ENCODE measurements around the gene COQ10B. TPM values are rescaled to one million over a fixed set of nuclear protein-coding genes. Genes with fewer than 3 reads are reported as not detected.

COQ10B gene
- total and polyA plus RNA-seq, 4 donors = 12.0 to 22.1 (median 16.5) TPM

DNA sequence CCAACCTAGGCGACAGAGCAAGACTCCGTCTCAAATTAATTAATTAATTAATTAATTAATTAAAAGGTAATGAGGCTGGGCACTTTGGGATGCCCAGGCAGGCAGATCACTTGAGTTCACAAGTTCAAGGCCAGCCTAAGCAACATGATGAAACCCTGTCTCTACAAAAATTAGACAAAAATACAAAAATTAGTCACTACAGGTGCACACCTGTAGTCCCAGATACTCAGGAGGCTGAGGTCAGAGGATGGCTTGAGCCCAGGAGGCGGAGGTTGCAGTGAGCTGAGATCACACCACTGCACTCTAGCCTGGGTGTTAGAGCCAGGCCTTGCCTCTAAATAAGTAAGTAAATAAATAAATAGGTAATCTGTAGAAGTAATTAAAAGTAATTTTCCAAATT is 25.4 kb upstream of the COQ10B start (continued):
- no peak for TF ChIP-seq REST (IDR thresholded peaks at IDR 0.05)
- no peak for TF ChIP-seq ZBTB33 (IDR thresholded peaks at IDR 0.05)
- no peak for TF ChIP-seq SP1 (IDR thresholded peaks at IDR 0.05)

GRCh38 chr2:197431858-197432257 is 21.5 kb upstream of the COQ10B start:
- WGBS = 70% methylated on average over 6 of the region's 6 CpGs
- H3K4me1 ChIP-seq (ENCODE audit: control insufficient read depth in 4 of 4, insufficient read depth in 4 of 4, low read length in 3 of 4) = peaks cover 20 to 58% (median 39%) of the 10 kb centered on the region in 4 donors

More at GRCh38 chr2:197431858-197432257, 21.5 kb upstream of the COQ10B start:
- Histone ChIP-seq H3K27ac (ENCODE audit: low read depth in 1 of 2, low read length in 2 of 2) (no peak overlapping the region), H3K9ac (ENCODE audit: low read depth in 1 of 2, low read length in 2 of 2) (no peak overlapping the region), H3K4me3 (ENCODE audit: low read depth in 1 of 3, low read length in 3 of 3) (no peak overlapping the region), H3K9me3 (ENCODE audit: control insufficient read depth in 4 of 4, low read length in 3 of 4) (no peaks in the 10 kb centered on the region), H3K36me3 (ENCODE audit: control insufficient read depth in 4 of 4, insufficient read depth in 3 of 4, low read depth in 1 of 4, low read length in 3 of 4) (no peaks in the 10 kb centered on the region), H3K27me3 (ENCODE audit: control insufficient read depth in 4 of 4, insufficient read depth in 4 of 4, low read length in 3 of 4) (no peaks in the 10 kb centered on the region)
- no peak for DNase-seq (ENCODE audit: low spot score)
- TF ChIP-seq JUND (IDR thresholded peaks at IDR 0.05) (no peak), FOXA2 (IDR thresholded peaks at IDR 0.05) (no peak), CTCF (IDR thresholded peaks at IDR 0.05; ENCODE audit: low read depth, low read length, missing input control) (no peak), REST (IDR thresholded peaks at IDR 0.05) (no peak), EGR1 (IDR thresholded peaks at IDR 0.05; ENCODE audit: low read depth in 2 of 2) (no peak), RXRA (IDR thresholded peaks at IDR 0.05) (no peak), HNF4G (IDR thresholded peaks at IDR 0.05) (no peak), FOXA1 (IDR thresholded peaks at IDR 0.05) (no peak), GABPA (IDR thresholded peaks at IDR 0.05 in 1 of 2, conservative IDR thresholded peaks at IDR 0.05 in 1 of 2) (no peak), TAF1 (conservative IDR thresholded peaks at IDR 0.05) (no peak), ATF3 (IDR thresholded peaks at IDR 0.05) (no peak), HNF4A (conservative IDR thresholded peaks at IDR 0.05) (no peak), ZBTB33 (IDR thresholded peaks at IDR 0.05) (no peak), RAD21 (IDR thresholded peaks at IDR 0.05) (no peak), YY1 (IDR thresholded peaks at IDR 0.05) (no peak), SP1 (IDR thresholded peaks at IDR 0.05) (no peak), NR2F2 (IDR thresholded peaks at IDR 0.05) (no peak)
- TF ChIP-seq, protein P1, sequence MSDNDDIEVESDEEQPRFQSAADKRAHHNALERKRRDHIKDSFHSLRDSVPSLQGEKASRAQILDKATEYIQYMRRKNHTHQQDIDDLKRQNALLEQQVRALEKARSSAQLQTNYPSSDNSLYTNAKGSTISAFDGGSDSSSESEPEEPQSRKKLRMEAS (IDR thresholded peaks at IDR 0.05) = no peak
